Measurements from ENCODE around the gene GPR12. TPM values are rescaled to one million over a fixed set of nuclear protein-coding genes. Genes with fewer than 3 reads are reported as not detected.

GPR12 gene
- under 1 TPM in 1 of 2 donors, not detected in 1; 0.05 TPM for total RNA-seq

GRCh38 chr13:26759907-26760831 is at the start of gene GPR12:
TSS of gene GPR12 (minus strand) at chr13:26760786. CDS start at chr13:26759827, 959 bp downstream.
- H3K36me3 ChIP-seq, result no peaks in the 10 kb centered on the region
- intact Hi-C loops (cut with DNase I), result no loop called here
- peaks cover 13% of the 10 kb centered on the region for H3K27me3 ChIP-seq (replicated peaks; ENCODE audit: insufficient read depth)
- no peak for DNase-seq (ENCODE audit: low spot score)
- peaks cover 4% of the 10 kb centered on the region for H3K4me1 ChIP-seq (replicated peaks)
- TF ChIP-seq POLR2A (IDR thresholded peaks at IDR 0.05), result no peak
- TF ChIP-seq POLR2AphosphoS5 (IDR thresholded peaks at IDR 0.05), result no peak
- no peak for TF ChIP-seq CTCF (IDR thresholded peaks at IDR 0.05)
- WGBS, result under 1% methylated on average over 60 of the region's 87 CpGs
- H3K27ac ChIP-seq, result no peak within 1 kb of the TSS
- no peaks in the 10 kb centered on the region for H3K9me3 ChIP-seq
- peak within 1 kb of the TSS; percentile 11 to 22 for H3K4me3 ChIP-seq

- intact Hi-C loops (cut with DNase I), result no loop called here
- WGBS, result 38% methylated on average over 2 of the region's 2 CpGs
- DNase-seq (ENCODE audit: low spot score), result no peak
- TF ChIP-seq CTCF (IDR thresholded peaks at IDR 0.05), result no peak
- no peak for TF ChIP-seq POLR2AphosphoS5 (IDR thresholded peaks at IDR 0.05)
- no peak for TF ChIP-seq POLR2A (IDR thresholded peaks at IDR 0.05)
- Histone ChIP-seq H3K27me3 (replicated peaks; ENCODE audit: insufficient read depth) (no peaks in the 10 kb centered on the region), H3K27ac (no peak overlapping the region), H3K4me3 (no peak overlapping the region), H3K9me3 (no peaks in the 10 kb centered on the region), H3K4me1 (replicated peaks) (no peaks in the 10 kb centered on the region), H3K36me3 (no peaks in the 10 kb centered on the region)
Observed at GRCh38 chr13:26810095-26810494, 49.5 kb upstream of the GPR12 start.

- Histone ChIP-seq H3K27me3 (replicated peaks; ENCODE audit: insufficient read depth) (no peaks in the 10 kb centered on the region), H3K9me3 (no peaks in the 10 kb centered on the region), H3K4me1 (replicated peaks) (no peaks in the 10 kb centered on the region), H3K27ac (no peak overlapping the region), H3K36me3 (no peaks in the 10 kb centered on the region), H3K4me3 (no peak overlapping the region)
- intact Hi-C loops (cut with DNase I), result no loop called here
- TF ChIP-seq POLR2A (IDR thresholded peaks at IDR 0.05) (no peak), CTCF (IDR thresholded peaks at IDR 0.05) (no peak), POLR2AphosphoS5 (IDR thresholded peaks at IDR 0.05) (no peak)
- DNase-seq (ENCODE audit: low spot score), result no peak
Observed at GRCh38 chr13:26806891-26807290, 46.3 kb upstream of the GPR12 start.

- TF ChIP-seq POLR2AphosphoS5 (IDR thresholded peaks at IDR 0.05), result no peak
- TF ChIP-seq CTCF (IDR thresholded peaks at IDR 0.05), result no peak
- TF ChIP-seq POLR2A (IDR thresholded peaks at IDR 0.05), result no peak
- no peaks in the 10 kb centered on the region for H3K4me1 ChIP-seq (replicated peaks)
- H3K36me3 ChIP-seq, result no peaks in the 10 kb centered on the region
- no peak for DNase-seq (ENCODE audit: low spot score)
- 83% methylated on average over 3 of the region's 3 CpGs for WGBS
- intact Hi-C loops (cut with DNase I), result no loop called here
- no peaks in the 10 kb centered on the region for H3K27me3 ChIP-seq (replicated peaks; ENCODE audit: insufficient read depth)
- H3K4me3 ChIP-seq, result no peak overlapping the region
- no peak overlapping the region for H3K27ac ChIP-seq
- H3K9me3 ChIP-seq, result no peaks in the 10 kb centered on the region
Observed at GRCh38 chr13:26787961-26788360, 27.4 kb upstream of the GPR12 start.
